Bronchial epithelial cell (primary cell): ENCODE data around the gene LCA5. TPM values are rescaled to one million over a fixed set of nuclear protein-coding genes. Genes with fewer than 3 reads are reported as not detected.
A peak's percentile ranks its signal among the peaks of the same experiment; 100 is the strongest.

Experiments used
- DNase-seq: peaks from one replicate; pipeline ENCODE4 v3.0.0-alpha.2; 2010; ENCODE audit warnings: low read depth
- FAIRE-seq: peaks from 2 replicates; lab custom pipeline; 2011; peaks lifted over from hg19 to GRCh38; lab: Jason Lieb, UNC
- H3K27me3 ChIP-seq: 2 replicates; pipeline ENCODE4 v1.5.1; 2011; ENCODE audit warnings: low read length; ENCODE audit not compliant: control insufficient read depth, insufficient read depth
- H3K36me3 ChIP-seq: 2 replicates; pipeline ENCODE4 v1.5.1; 2011; ENCODE audit warnings: low read length; ENCODE audit not compliant: control insufficient read depth, insufficient read depth
- H3K4me3 ChIP-seq: 2 replicates; pipeline ENCODE4 v1.5.1; 2011; ENCODE audit warnings: mild to moderate bottlenecking, low read depth, low read length, control low read depth
- total RNA-seq: library from RNA; depleted of rRNA; stranded (reverse); fragments of >200 nt; gene quantifications from 2 replicates; pipeline ENCODE4 v1.2.1, GENCODE V29; 2014
- TF ChIP-seq, protein P1 (sequence below): IDR thresholded peaks from 2 replicates; pipeline ENCODE4 v1.5.1; 2011; ENCODE audit warnings: mild to moderate bottlenecking, moderate library complexity, low read length, control low read depth, inconsistent platforms; ENCODE audit not compliant: insufficient read depth, severe bottlenecking

The LCA5 gene
- total RNA-seq, 1 donor from 2014 or later, result 2.9 TPM

DNA sequence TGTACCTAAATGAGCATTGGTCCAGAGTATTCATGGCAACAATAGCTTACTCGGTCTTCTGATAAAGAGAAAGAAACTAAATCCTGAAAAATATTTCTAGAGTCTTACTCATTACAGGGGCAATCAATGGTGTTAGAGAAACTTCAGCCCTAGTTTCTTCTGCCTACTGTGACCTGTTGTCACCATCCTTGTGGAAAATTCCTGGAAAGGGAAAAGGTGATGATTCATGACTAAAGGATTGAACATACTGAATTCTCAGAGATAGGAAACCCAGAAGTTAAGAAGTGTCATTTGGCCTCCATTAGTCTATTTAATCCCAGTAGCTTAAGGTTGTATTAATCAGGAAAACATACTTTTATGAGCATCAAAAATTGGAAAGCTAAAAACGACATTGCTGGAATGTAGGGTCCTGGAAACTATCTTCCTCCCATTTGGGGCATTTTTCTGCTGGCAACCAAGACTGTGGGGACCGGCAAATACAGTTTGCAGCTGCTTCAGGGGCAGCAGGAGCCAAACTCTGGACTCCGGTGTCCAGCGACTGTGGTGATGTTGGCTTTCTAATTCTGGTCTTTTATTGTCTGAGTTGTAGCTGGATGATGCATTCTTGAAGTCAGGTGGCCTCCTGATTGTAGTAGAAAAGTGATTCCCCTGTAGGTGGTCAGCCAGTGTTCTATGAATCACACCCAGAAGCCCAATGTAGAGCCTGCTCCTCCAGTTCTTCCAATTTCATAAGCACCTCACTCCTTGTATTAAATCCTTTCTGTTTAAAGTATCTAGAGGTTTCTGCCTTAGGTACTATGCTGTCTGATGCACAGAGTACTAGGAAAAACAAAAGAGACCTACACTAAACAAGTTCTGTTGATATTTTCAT lies 67.6 kb downstream of the LCA5 start:
- no peak for FAIRE-seq
- H3K36me3 ChIP-seq, result no peaks in the 10 kb centered on the region
- no peak overlapping the region for H3K4me3 ChIP-seq
- TF ChIP-seq, protein P1, sequence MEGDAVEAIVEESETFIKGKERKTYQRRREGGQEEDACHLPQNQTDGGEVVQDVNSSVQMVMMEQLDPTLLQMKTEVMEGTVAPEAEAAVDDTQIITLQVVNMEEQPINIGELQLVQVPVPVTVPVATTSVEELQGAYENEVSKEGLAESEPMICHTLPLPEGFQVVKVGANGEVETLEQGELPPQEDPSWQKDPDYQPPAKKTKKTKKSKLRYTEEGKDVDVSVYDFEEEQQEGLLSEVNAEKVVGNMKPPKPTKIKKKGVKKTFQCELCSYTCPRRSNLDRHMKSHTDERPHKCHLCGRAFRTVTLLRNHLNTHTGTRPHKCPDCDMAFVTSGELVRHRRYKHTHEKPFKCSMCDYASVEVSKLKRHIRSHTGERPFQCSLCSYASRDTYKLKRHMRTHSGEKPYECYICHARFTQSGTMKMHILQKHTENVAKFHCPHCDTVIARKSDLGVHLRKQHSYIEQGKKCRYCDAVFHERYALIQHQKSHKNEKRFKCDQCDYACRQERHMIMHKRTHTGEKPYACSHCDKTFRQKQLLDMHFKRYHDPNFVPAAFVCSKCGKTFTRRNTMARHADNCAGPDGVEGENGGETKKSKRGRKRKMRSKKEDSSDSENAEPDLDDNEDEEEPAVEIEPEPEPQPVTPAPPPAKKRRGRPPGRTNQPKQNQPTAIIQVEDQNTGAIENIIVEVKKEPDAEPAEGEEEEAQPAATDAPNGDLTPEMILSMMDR, result no peak
- DNase-seq, result no peak
- H3K27me3 ChIP-seq, result no peaks in the 10 kb centered on the region

DNA sequence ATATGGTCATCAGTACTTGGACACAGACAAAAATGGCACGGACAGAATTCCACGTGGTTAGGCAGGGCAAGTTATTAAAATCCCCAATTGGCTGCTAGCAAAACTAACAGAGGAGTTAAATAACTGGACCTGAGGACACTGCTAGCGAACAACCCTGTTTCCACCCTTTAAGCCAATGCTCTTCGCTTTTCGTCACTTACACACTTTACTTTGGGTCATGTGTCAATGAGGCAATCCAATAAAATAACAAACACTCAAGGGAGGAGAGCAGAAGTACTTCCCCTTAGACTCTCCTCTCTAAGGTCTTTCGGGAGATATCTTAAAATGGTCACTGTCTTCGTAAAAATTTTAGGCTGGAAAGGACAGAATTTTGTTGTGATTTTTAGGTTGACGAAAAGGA lies 68.6 kb downstream of the LCA5 start:
- TF ChIP-seq, protein P1, result no peak
- no peaks in the 10 kb centered on the region for H3K36me3 ChIP-seq
- H3K27me3 ChIP-seq, result no peaks in the 10 kb centered on the region
- no peak for FAIRE-seq
- no peak overlapping the region for H3K4me3 ChIP-seq
- no peak for DNase-seq

DNA sequence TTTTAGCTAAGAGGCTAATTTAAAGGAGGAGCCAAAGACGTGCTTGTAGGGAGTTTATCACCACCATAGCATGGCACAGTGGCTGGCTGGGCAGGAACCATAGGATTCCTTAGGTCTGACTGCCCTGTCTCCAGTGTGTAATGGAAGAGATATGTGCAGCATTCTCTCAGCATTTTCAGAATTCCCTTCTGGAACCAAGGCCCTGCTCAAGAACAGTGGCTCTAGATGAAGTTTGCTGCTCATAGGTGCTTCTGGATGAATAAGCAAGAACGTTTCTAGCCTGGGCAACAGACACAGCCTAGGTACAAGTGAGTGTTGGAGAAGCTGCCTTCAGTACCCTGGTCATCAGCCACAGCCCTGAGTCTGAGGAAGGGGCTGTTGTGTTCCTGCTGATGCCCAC lies 69.1 kb downstream of the LCA5 start:
- FAIRE-seq, result no peak

DNA sequence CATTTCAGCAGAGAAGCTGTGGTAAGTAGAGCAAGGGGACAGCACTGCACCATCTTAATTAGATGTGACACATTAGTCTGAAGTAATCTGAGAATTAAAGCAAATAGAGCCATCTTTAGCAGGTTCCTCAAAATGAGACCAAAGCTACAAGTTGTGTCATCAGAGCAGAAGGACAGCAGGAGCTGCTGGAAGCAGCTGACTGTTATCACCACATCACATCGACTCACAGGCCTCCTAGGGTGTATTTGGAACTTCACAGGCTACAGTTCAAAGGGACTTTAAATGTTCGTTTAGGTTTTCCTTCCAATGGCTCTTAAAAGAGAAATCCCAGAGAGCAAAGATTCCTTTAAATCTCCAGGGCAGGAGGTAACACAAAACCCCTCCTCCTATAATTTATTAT lies 69.5 kb downstream of the LCA5 start:
- FAIRE-seq (no peak), DNase-seq (no peak)
- no peaks in the 10 kb centered on the region for H3K27me3 ChIP-seq
- H3K4me3 ChIP-seq, result no peak overlapping the region
- no peaks in the 10 kb centered on the region for H3K36me3 ChIP-seq
- TF ChIP-seq, protein P1, result no peak

More for the DNA sequence above, 69.1 kb downstream of the LCA5 start:
- TF ChIP-seq, protein P1, result no peak
- Histone ChIP-seq H3K4me3 (no peak overlapping the region), H3K36me3 (no peaks in the 10 kb centered on the region), H3K27me3 (no peaks in the 10 kb centered on the region)
- DNase-seq, result no peak

DNA sequence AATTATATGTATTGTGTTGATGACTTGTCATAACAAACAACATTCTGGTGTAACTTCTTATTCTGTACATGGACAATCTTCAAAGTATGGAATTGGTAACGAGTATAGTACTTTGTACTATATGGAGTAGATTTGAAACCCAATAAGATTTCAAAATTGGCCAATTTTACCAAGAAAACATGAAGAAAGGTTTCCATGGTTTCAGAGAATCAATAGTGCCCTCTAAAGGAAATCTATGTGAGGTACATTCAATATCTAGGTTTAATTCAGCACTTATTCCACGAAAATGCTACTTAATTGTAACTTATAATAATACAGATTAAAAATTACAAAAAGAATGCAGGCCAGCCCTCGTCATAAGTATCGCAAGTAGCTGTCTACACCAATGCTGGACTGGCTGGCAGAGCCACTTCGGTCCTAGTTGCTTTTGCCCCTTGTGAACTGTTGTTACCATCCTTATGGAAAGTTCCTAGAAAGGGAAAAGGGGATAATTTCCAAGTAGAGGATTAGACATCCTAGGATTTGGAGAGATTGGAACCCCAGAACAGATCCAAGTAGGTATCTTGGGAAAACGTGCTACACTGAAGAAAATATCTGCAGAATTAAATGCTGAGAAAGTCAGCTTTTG lies 70.9 kb downstream of the LCA5 start:
- DNase-seq (peak; percentile 42), FAIRE-seq (no peak)
- TF ChIP-seq, protein P1, result peak; percentile 22
- no peak overlapping the region for H3K4me3 ChIP-seq
- H3K36me3 ChIP-seq, result no peaks in the 10 kb centered on the region
- H3K27me3 ChIP-seq, result no peaks in the 10 kb centered on the region
